Dedifferentiated amniotic fluid mesenchymal stem cell (primary cell): ENCODE data around the gene KRTAP10-2.
"Not testable (repeated sequence)": the region's sequence is repeated elsewhere in the genome, so short reads cannot be mapped to it uniquely, and the experiment has no call there.

ENCODE experiments used
- DNase-seq: peaks from one replicate; pipeline ENCODE4 v3.0.0-alpha.2; 2016; ENCODE audit errors: extremely low spot score

The KRTAP10-2 gene

DNA sequence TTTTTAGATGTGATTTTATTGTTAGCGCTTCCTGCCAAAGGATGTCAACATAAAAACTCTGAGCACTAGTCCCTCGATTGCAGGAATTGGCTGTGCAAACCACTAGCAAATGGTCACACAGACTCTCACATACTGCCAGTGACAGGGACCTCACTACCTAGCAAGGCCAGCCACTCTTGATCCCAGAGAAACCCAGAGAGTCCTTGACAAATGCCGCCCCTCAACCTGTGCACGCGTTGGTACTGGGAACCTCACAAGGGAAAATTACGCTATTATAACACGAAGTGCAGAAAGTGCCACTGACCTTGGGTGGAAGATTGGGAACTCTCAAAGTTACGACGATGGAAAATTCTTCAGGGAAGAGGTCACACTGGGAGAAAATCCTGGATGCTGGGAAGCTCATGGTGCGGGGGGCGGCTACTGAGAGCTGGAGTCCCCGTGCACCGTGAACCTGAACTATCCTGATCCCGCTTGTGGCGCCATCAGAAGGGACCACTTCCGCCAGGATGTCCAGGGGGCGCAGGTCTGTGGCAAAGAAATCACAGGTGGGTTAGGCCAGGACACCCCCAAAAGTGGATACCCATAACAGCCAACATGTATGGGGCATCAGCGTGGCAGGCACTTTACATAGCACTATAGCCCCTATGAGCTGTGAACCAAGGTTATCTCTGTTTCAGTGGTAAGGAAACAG, 16.3 kb upstream of the KRTAP10-2 start:
- DNase-seq: no peak

DNA sequence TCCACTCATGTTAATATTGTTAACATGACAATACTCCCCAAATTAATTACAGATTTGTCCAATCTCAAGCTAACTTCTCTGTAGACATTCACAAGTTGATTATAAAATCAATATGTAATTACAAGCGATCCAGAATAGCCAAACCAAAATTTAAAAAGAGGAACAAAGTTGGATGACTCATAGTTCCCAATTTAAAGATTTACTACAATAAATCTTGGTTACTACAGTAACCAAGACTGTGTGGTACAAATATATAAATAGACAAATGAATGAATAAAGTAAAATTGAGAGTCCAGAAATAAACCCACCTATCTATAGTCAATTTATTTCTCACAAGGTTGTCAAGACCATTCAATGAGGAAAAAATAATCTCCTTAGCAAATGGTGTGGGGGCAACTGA, 15.1 kb upstream of the KRTAP10-2 start:
- no peak for DNase-seq

- DNase-seq: no peak
Observed at GRCh38 chr21:44564886-44565598, 13.7 kb upstream of the KRTAP10-2 start.

DNA sequence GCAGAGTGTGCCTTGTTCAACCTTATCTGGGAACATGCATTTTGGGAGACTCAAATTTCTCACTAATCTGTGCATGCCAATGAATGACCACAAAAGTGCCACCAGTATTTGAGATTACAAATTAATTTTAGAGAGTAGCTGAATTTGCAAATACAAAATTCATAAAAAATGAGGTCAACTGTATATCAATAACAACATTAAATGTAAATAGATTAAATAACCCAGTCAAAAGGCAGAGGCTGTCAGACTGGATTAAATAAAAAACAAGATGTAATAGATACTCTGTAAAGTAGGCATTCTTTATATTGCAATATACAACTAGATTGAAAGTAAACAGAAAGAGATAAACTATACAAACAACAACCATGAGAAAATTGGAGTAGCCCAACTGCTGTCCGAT, 12.8 kb upstream of the KRTAP10-2 start:
- DNase-seq: no peak

DNA sequence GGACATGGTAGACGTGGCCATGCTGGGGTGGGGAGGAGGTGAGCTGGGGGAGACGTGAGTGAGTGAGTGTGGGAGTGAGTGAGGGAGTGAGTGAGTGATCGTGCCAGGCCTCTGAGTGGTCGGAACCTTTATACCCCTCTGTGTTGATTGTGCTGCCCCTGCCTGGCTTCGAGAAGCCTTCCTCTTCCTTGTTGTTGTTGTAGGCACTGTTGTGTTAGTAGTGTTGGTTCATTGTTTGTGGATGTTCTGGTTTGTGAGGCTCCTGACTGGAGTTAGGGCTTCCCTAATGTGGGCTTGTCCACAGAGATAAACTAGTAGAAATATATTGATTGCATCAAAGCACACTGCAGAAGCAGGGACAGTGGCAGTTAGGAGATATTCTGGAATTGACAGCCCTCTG, 7.4 kb upstream of the KRTAP10-2 start, which contains the start of gene KRTAP10-3:
KRTAP10-3 (minus strand) TSS at position 101 of the 400 bp plus-strand sequence; CDS start at position 21, 80 bp downstream.
- no peak for DNase-seq

DNA sequence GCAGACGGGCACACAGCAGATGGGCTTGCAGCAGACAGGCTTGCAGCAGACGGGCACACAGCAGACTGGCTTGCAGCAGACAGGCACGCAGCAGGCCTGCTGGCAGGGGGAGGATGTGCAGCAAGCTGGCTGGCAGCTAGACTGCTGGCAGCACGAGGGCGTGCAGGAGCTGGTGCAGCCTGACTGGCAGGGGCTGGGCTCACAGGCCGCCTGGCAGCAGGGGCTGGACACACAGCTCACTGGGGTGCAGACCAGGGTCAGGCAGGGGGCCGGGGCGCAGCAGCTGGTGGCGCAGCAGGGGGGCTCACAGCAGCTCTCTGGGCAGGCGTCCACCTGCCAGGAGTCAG, 7.0 kb upstream of the KRTAP10-2 start:
- not testable (repeated sequence) for DNase-seq

DNA sequence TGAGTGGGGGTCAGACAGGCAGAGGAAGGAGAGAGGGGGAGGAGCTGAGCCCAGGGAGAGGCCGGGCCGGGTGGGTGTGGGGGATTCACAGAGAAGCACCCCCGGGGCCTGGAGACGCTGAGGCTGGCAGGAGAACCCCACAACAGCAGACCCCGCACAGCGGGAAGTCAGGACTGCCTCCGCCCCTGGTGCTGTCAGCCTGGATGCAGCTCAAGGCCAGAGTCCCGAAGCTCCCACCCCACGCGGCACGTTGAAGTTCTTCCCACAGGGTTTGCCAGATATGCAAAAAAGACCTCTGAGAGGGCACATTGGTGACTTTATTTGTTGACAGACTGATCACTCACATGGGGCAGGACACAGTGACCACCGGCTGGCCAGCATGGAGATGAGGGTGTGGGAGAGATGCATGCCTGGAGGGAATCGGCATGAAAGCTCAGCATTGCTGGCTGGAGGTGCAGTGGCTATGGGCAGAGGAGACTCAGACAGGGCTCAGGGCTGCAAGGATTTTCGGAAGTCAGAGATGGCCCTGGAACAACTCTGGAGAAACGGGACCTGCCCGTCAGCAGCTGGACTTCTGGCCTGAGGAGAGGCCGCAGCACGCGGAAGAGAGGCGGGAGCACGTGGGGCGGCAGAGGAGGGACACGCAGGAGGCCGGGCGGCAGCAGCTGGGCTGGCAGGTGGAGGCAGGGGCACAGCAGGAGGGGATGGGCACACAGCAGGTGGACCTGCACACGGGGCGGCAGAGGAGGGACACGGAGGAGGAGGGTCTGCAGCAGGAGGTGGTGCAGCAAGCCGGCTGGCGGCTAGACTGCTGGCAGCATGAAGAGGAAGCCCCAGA, 6.4 kb upstream of the KRTAP10-2 start:
- no peak for DNase-seq

GRCh38 chr21:44556879-44557278, 5.6 kb upstream of the KRTAP10-2 start:
- DNase-seq: no peak

DNA sequence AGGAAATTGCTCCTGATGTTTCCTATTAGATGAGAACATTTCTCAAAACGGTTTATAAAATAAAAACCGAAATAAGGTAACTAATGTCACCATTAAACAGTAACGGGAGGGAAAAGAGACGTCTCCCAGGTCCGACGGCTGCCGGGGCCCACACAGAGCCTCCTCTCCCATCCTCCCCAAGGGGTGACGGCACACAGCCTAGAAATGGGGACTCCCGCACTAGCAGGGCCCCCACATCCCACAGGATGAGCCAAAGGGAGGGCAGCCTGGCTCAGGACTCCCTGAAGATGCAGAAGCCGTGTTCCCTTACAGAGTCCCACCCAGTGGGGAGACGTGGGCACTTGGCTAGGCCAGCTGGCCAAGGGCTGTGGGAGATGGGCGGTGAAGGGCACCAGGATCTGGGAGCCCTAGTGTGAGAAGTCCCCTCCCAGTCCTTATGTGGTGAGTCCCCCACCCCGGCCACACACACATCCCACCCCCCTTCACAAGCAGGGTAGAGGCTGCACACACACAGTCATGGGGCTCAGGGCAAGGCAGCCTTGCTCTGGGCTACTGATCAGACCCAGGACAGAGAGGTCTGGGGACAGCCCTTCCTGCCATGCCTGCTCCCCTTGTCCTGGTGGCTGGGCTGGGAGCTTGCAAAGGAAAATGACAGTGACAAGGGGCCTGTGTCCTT, 4.0 kb upstream of the KRTAP10-2 start:
- DNase-seq: no peak

GRCh38 chr21:44552681-44553080, 1.4 kb upstream of the KRTAP10-2 start:
- no peak for DNase-seq

DNA sequence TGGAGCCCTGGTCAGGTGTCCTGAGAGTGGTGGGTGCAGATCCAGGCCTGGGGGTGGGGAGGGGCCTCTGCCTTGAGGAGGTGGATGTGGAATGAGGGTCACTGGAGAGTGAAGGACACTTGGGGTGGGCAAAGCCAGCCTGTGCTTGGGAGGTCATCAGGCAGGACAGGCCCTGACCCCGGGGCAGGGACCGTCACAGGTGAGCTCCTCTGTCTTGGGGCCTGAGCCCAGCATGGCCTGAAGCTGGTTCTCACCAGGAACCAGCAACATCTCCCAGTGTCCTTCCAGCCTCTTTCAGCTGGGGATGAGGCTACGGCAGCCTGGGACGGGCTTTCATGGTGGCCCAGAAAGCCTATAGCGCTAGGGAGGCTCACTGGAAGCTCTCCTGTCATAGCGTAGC, 831 bp upstream of the KRTAP10-2 start:
- no peak for DNase-seq

- no peak for DNase-seq
Observed at GRCh38 chr21:44550807-44551206, 498 bp downstream of the KRTAP10-2 start.

- DNase-seq: not testable (repeated sequence)
Observed at GRCh38 chr21:44550285-44550684, 1.0 kb downstream of the KRTAP10-2 start.

DNA sequence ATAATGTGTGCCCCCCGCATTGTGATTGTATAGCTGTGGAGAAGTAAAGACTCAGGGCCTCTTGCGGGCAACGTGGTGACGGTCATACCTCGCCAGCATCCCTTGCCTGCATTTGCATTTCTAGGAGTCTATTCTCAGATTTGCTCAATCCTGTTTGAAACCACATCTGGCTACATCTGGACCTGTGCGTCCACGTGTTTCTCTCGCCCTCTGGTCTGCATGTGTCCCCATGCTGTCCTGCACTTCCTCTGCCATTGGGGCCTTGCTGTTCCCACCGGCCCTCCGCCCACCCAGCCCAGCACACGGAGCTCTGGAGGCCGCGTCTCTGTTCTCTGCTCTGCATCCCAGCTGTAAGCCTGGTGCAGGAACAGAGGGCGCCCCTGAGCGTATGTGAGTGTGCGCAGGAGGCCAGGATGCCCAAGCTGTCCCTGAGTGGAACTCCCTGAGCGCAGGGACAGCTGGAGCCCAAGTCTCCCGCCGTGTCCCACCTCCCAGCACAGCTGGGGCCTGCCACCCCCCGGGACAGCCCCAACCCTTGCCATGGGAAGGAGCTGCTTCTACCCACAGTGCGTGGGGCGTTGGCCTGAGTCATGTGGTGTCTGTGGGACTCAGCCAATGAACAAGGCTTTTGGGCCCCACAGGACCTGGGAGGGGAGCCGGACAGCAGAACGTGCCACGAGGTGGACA, 1.6 kb downstream of the KRTAP10-2 start:
- no peak for DNase-seq

- DNase-seq: no peak
Observed at GRCh38 chr21:44548922-44549321, 2.4 kb downstream of the KRTAP10-2 start.

GRCh38 chr21:44548381-44548780, 2.9 kb downstream of the KRTAP10-2 start:
- DNase-seq: no peak

DNA sequence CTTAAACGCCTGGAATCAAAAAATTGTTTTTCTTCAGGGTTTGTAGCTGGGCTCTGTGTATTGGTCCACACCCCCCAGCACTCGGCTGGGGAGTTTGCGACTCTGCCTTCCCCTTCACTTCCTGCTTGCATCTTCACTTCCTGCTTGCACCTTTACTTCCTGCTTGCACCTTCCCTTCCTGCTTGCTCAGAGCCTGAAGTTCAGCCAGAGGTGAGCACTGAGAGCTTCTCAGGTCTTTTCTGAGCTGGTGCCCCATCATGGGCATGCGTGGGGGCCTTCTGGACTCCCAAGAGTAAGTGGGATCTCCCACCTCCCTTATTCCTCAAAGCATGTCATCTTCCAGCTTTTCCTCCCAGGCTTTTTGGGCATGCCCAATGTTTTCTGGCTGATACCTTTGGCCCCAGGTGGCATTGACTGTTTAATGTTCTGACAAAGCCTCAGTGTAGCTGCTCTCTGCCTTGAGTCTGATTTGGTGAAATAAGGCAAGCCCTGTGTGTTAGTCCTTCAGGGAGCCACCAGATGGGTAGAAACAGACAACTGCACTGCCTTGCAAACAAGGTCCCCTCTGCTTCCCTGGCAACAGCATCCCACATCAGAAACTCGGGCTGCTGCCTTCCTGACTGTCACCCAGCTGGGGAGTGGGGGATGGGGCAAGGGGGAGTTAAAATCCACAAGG, 3.5 kb downstream of the KRTAP10-2 start:
- no peak for DNase-seq

- DNase-seq: no peak
Observed at GRCh38 chr21:44544566-44544965, 6.7 kb downstream of the KRTAP10-2 start.

GRCh38 chr21:44542716-44543115, 8.6 kb downstream of the KRTAP10-2 start:
- no peak for DNase-seq

GRCh38 chr21:44540741-44541288, 10.5 kb downstream of the KRTAP10-2 start:
- DNase-seq: no peak
